NCI-H1417 treated with DMSO at 0.1 percent for 48 hours (cell line): ENCODE measurements around the gene TFF3.

Source experiments
- DNase-seq: peaks from one replicate; lab custom pipeline; 2025; lab: John Stamatoyannopoulos, UW

Gene TFF3

DNA sequence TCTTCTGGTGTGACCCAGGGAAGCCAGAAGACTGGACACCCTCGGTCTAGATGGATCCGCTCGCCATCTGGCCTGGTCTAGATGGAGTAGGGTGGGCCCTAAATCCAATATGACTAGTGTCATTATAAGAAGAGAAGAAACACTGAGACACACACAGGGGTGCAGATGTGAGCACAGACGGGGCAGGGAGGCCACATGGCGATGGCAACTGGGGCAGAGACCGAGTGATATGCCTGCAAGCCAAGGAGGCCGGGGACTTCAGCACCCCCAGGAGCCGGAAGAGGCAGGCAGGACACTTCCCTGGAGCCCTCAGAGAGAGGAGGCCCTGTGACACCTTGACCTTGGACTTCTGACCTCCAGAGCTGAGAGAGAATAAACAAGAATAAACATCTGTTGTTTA lies 5.6 kb upstream of the TFF3 start:
- no peak for DNase-seq

GRCh38 chr21:42319851-42320572 lies 4.8 kb upstream of the TFF3 start:
- DNase-seq, result no peak

GRCh38 chr21:42319376-42319775 lies 4.2 kb upstream of the TFF3 start:
- no peak for DNase-seq

DNA sequence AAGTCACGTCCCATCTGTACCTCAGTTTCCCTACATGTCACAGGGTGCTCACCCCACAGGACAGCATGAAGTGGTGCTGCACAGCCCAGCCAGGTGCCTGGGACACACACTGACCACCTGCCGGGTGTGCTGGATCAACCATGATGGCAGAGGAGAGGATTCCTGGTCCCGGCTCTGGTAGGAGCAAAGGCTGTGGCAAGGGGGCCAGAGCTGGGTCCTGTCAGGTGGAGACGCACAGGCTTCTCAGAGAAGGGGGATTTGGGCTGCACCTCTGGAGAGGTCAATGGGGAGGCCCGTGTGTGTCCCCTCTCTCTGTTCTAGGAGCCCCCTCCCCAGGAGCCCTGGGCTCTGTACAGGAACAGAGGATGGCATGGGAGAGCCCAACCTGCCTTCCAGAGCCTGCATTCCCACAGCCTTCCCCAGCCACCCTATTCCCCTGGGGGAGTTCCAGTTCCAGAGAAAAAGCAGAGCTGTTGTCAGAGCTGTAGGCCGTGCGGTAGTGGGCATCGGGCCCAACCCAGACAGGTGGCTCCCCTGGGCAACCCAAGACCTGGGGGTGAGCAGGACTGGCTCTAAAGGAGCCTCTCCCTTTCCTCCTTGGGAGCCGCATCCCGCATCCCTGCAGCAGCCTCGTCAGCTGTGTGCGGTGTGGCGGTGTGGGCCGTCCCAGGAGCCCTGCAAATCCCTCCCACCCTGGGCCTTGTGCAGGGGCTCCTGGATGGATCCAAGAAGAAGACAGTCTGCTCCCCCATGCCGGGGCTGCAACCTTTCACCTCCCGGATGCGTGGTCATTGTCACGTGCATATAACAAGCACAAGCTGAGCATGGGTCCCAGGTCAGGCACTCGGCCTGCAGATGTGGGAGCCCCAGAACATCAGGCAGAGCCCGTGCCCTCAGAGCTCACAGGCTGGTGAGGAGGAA lies 2.9 kb upstream of the TFF3 start:
- DNase-seq, result no peak

GRCh38 chr21:42317341-42317741 lies 2.1 kb upstream of the TFF3 start:
- peak; percentile 76 for DNase-seq

GRCh38 chr21:42316891-42317290 lies 1.7 kb upstream of the TFF3 start:
- no peak for DNase-seq

DNA sequence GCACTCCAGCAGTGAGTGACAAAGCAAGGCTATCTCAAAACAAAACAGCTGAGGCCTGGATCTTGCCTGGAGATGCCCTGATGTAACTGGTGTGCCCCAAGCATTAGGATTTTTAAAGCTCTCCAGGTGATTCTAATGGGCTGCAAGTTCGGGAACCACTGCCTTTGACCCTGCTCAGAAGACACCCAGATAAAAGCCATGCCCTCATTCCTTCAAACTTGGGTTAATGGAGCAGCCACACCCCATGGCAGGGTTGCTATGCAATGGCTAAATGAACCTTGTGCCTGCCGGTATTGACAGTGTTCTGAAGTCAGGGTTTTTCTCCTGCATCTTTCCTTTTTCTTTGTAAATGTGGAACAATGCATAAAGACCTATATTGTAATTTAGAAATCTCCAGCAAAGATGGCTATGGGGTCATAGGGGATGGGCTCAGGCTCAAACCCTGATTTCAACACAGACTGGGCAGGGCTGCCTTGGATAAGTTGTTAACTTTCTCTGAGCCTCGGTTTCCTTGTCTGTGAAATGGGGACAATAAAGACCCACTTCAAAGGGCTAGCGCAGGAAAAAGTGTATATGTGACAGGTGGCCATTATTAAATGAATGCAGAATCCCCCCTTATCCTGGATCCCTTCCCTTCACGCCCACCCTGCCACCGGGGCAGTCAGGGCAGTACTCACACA lies 453 bp downstream of the TFF3 start:
- no peak for DNase-seq

GRCh38 chr21:42313501-42313969 lies 1.7 kb downstream of the TFF3 start:
- peak; percentile 15 for DNase-seq

GRCh38 chr21:42312626-42313104 lies 2.5 kb downstream of the TFF3 start:
- DNase-seq, result peak; percentile 15

DNA sequence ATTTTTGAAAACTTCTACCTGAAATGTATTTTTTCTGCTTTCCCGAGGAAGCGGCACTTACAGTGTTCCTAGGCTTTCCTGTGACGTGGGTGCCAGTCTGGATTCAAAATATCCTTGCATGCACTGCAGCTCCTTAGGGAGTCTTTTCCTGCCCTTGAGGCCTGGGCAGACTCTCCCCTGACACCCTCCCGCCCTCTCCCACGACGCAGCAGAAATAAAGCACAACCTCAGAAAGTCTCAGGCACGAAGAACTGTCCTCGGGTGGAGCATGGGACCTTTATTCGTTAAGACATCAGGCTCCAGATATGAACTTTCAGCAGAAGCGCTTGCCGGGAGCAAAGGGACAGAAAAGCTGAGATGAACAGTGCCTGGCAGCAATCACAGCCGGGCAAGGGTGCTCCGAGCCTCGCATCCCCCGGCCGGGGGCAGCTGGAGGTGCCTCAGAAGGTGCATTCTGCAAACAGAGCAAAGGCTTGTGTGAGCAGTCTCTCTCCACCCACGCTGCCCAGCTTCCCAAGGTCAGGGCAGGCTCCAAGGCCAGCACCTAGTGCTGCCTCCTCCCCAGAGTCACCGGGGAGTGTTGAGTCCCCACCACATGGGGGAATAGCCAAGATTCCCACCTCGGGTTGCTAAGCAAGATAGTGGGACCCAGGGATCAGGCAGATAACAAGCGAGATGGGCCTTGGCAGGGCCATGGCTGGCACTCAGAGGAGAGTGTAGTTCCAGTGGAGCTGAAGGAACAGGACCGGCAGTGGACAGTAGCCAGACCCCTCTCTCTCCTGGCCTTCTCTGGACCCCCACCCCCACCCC lies 3.2 kb downstream of the TFF3 start:
- no peak for DNase-seq

- no peak for DNase-seq
Measured at GRCh38 chr21:42311160-42311559, 4.0 kb downstream of the TFF3 start.

GRCh38 chr21:42310411-42311001 lies 4.7 kb downstream of the TFF3 start:
- DNase-seq, result no peak

- peak; percentile 23 for DNase-seq
Measured at GRCh38 chr21:42309753-42310213, 5.4 kb downstream of the TFF3 start.

GRCh38 chr21:42308914-42309752 lies 6.1 kb downstream of the TFF3 start:
- DNase-seq, result no peak

- no peak for DNase-seq
Measured at GRCh38 chr21:42308161-42308913, 6.9 kb downstream of the TFF3 start.

- DNase-seq, result no peak
Measured at GRCh38 chr21:42307106-42307505, 8.1 kb downstream of the TFF3 start.

DNA sequence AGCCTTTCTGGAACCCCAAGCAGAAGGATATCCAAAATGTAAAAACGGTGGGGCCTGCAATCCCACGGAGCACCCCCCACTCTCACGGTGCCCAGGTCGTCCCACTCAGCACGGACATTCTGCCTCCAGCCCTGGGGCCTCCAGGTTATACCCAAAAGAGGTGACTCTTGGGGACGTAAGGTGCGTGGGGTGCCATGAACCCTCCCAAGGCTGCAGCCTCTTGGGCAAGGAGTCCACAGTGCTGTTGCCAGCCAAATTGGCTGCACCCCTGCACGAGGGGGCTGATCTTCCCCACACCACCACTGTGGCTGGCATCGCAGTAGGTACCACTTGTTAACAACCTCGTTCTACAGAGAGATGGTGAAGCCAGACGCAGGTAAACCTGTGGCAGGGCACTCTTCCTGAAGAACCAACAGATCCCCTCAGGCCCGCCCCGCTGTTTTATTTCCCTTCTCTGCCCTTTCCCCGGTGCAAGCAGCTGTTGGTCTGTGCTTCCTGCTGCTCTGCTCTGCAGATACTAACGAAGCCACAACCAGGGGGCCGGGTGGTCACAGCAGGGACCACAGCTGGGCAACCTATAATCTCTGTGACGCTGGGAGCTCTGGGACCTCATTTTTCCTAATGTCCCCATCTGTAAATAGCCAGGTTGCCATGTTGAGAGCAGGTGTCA lies 8.7 kb downstream of the TFF3 start:
- DNase-seq, result peak; percentile 57

- DNase-seq, result no peak
Measured at GRCh38 chr21:42305707-42306147, 9.5 kb downstream of the TFF3 start.
